ENCODE results near the gene PNMA1.

The PNMA1 gene

DNA sequence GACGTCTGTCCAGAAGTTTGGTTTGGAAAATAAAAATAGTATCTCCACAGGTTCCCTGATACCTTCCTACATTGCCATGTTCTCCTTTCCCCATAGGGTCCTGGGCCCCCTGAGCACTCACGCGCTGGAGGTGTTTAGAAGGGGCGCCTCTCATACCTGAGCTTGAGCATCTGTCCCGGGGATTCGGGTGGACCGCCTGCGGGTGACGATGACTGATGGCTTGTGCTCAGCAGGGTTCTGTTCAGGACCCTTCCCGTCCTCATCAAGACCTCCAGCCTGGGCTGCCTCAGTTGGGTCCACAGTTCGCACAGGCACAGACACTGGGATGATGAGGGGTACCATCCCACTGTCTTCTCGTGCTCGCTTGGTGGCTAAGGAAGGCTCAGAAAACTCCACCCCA is 22.7 kb upstream of the PNMA1 start:
- no peak for DNase-seq

DNA sequence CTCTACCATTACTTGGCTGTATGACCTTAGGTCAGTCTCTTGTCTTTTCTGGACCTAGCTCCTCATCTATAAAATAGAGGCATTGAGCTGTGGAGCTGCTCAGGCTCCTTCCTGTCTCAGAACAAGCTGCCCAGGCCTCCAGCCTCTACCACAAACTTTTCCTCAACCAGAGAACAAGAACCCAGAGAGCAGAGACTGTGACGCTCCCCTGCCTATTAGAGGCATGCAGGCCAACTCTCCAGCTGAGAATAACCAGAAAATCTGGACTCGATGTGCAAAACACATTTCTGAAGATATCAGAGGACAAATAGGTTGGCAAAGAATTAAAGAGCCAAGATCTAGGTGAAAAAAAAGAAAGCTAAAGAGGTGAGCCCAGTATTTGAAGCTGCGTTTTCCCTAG is 17.8 kb upstream of the PNMA1 start:
- DNase-seq = no peak

- no peak for DNase-seq
Measured at GRCh38 chr14:73731111-73731510, 16.9 kb upstream of the PNMA1 start.

DNA sequence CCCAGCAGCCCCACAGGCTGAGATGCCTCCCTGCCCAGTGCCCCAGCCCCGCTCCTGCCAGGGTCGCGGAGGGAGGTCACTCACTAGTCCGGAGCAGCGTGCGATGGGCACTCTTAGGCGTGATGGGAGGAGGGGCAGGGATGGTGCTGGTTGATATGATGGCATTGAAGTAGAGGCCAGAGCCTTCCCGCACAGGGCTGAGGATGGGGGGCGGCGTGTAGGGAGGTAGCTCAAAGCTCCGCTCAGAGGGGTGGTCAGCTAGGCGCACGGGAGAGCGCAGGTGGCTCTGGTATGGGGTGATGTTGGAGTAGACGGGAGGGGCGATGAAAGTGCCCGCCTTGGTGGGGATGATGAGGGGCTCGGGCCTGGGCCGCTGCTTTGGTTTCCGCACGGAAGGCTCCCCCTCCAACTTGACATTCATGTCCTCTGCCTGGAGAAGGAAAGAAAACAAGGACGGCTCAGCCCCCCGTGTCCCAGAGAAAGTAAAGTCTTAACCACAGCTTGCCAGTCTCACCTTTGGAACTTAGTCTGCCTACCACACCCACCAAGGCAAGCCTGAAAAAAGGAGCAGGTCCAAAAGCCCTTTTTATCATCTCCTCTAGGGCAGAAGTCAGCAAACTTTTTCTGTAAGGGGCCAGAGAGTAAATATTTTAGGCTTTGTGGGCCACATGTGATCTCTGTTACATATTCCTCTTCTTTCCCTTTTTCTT is 15.5 kb upstream of the PNMA1 start:
- DNase-seq = no peak

DNA sequence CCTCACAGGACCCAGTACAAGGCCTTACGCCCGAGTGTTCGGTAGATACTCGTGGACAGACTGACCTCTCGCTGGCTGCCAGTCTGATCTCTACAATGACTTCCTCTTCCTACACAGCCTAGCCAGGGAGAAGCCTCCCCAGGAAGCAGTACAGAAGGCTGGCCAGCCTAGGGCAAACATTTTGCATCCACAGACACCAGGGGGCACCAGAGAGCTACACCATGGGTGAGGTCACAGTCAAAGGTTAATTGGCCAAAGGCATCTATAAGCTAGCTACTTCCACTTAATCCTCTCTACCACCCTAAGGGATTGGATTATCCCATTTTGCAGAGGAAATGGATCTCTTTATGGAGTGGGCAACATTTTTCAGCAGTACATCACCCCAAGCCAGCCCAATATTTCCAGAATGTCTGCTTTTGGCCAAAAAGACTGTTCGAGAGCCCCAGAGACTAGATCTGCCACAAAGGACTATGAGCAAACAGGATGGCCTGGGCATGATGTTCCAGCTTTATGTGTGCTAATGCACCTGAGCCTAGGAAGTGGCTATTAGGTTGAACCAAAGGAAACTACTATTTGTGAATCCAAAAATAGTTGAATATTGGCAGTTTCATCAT is 14.6 kb upstream of the PNMA1 start:
- DNase-seq = peak; percentile 98

GRCh38 chr14:73727166-73727565 is 13.0 kb upstream of the PNMA1 start:
- no peak for DNase-seq

DNA sequence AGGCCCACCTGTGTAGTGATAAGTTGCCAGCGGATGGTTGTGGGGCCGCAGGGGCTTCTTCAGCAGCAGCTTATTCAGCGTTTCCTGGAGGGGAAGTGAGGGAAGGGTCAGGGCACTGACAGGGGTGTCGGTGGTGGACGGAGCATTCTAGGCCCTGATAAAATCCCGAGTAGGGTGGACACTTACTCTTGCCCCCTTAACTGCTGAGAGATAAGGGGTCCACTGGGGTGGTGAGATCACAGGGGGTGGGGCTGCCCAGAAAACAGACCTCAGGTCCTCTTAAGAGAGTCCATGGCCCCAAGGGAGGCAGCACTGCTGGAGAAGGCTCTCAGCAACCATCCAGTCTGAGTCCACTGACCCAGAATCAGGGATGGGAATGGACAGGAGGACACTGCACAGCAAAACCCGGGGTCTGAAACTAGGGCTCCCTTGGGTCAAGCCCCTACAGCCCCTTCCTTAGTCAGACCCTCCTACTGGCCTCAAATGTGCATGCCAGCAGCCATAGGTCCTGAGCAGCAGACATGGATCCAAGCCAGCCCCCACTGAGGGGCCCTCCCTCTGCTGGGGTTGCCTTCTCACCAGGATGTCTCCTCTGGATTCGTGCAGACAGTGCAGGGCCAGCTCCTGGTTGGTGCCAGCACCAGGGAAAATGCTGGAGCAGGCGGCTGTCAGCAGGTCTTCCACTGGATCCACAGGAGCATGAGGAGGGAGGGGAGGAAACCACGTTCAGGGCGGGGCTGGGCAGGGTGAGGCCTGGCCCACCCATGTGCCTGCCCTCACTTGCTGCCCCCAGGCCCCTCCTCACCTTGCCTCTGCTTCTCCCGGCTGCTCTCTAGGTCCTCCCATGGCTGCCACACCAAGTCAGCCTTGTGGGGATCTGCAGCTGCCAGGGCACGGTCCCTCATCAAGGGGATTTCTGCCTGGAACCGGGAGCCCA is 12.1 kb upstream of the PNMA1 start:
- DNase-seq = no peak

DNA sequence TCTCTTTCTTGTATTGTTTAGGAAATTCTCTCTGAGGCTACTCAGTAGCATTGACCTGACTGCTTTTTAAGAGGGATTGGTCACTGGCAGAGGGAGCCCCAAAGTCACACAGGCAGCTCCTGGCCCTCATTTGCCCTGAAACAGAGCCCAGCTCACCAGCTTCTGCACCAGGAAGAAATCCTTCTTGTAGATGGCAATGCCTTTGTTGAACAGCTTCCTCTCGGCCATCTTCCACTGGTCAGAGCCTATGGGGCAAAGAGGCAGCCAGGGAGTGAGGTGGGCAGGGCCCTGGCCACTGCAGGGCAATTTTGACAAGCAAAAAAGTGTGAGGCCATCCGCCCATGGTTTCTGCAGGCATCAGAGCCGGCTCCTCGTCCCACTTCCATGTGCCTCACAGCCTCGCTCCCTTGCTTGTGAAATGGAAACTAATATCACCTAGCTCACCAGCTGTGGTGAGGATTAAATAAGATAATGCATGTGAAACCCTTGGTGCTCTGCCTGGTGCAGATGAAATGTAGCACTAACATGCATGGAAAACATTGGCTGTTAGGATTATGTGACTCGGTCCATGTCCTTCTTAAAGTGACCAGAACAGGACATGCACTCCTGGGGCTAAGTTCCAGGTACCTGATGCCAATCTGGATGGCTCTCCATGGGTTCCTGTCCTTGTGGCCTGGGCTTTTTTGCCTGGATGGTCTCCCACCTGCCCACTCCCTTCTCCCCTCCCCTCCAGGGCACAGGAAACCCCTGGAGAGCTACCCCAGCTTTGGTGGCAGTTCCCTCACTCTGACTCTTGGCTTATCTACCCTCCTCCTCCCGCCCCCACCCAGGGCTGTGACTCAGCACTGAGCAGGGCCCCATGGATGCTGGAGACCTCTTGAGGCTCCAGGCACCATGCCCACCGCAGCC is 11.2 kb upstream of the PNMA1 start:
- no peak for DNase-seq

DNA sequence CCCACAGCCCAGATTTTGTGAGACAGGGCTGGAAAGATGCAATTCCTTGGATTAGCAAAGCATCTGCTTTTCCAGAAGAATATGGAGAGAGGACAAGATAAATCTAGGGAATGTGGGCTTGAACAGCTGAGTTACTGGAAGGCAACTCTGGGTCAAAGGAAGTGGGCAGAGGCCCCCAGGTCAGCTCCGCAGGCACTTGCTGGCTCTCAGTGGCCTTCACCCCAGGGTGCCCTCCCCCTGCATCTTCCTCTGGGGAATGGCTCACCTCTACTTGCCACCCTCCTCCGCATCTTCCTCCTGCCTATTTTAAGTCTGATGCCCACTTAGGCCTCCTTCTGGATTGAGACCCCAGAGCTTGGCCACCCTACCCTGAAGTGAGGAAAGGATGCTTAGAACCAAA is 10.5 kb upstream of the PNMA1 start:
- DNase-seq = no peak

- no peak for DNase-seq
Measured at GRCh38 chr14:73723797-73724661, 9.8 kb upstream of the PNMA1 start.

DNA sequence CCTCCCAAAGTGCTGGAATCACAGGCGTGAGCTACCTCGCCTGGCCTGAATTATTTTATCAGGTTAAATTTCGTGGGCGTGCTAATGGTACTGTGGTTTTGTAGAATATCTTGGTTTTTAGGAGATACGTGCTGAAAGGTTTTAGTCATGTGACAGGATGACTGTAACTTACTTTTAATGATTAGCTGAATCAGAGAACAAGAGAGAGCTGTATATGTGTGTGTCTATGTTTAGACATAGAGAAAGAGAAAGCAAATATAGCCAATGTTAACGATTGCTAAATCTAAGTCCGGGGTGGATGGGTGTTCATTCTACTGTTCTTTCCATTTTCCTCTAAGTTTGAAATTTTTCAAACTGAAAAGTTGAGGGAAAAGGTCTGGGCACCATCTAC is 9.2 kb upstream of the PNMA1 start:
- DNase-seq = no peak

DNA sequence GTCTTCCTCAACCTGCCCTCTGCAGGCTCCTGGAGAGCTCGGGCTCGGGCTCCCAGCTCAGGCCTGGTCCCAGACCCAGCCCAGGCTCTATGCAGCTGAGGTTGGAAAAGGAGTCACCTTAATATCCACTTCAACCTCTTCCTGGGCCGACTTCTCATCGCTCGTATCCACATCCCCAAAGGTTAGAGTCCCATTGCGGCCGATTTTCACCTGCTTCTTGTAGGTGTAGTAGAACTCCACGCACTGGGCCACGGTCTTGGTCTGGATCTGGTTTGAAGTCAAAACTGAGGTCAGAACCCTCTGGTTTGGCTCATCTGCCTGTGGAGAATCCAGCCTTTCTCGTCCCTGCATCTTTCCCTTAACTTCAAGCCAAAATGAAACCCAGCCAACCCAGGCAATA is 8.4 kb upstream of the PNMA1 start:
- DNase-seq = no peak

DNA sequence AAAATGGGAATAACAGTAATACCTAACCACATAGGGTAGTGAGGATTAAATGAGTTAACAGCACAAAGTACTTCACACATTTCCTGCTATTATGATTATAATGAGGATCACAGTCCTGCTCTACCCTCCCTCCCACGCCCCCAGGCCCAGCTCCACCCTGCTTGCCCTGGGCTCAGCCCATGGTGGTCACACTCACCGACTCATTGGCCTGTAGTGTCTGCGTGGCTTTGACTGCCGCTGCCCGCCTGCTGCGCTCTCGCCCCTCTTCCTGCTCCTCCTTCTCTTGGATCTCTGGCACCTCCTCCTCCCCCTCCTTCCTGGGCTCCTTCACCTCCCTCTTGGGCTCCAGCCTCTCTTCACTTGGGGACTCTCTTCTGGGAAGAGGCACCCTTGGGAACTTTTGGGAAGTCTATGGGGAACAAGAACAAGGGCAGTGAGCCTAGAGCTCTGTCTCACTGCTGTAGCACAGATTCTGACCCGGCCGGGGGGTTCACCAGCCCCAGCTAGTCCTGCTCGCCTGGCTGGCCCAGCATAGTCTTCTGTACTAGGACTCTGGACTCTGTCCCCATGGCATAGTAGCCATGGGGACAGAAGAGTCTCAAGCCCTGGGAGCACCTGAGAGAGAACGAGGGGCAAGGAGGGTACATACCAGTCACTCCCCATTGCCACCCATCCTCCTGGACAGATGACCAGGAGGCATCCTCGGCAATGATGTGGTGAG is 7.1 kb upstream of the PNMA1 start:
- no peak for DNase-seq

DNA sequence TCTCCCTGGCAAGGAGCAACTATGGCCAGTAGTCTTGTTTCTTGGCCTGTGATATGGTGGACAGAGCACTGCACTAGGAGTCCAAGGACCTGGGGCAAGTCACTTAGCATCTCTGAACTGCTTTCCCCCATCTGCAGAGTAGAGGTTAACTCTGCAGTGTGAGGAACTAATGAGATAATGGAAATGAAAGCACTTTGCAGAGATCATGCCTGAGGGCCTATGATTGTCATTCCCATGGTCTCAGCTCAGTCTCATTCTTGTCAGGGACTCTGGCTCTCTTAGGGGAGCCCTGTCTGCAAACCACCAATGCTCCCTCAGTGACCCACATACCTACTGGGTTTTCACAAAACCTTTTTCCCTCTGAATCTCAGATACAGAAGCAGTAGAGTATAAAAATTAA is 6.5 kb upstream of the PNMA1 start:
- DNase-seq = no peak

DNA sequence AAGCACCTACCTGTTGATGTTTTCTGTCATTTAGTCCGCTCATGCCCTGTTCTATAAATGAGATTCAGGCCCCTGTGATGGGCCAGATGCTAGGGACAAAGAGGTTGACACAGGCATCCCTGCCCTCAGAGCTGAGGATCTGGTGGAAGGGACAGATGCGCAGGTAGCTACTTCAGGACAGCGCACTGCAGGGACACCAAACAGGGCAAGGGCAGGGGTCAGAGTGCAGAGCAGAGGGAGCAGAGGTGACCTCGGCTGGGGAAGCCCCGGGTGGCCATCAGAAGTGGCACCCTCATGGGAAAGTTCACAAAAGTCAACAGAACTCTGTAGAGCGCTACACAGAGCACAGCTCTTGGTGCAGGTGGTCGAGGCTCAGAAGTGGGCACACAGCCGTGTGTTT is 5.6 kb upstream of the PNMA1 start:
- no peak for DNase-seq

- no peak for DNase-seq
Measured at GRCh38 chr14:73719361-73719760, 5.2 kb upstream of the PNMA1 start.

GRCh38 chr14:73718418-73719251 is 4.5 kb upstream of the PNMA1 start:
- no peak for DNase-seq

DNA sequence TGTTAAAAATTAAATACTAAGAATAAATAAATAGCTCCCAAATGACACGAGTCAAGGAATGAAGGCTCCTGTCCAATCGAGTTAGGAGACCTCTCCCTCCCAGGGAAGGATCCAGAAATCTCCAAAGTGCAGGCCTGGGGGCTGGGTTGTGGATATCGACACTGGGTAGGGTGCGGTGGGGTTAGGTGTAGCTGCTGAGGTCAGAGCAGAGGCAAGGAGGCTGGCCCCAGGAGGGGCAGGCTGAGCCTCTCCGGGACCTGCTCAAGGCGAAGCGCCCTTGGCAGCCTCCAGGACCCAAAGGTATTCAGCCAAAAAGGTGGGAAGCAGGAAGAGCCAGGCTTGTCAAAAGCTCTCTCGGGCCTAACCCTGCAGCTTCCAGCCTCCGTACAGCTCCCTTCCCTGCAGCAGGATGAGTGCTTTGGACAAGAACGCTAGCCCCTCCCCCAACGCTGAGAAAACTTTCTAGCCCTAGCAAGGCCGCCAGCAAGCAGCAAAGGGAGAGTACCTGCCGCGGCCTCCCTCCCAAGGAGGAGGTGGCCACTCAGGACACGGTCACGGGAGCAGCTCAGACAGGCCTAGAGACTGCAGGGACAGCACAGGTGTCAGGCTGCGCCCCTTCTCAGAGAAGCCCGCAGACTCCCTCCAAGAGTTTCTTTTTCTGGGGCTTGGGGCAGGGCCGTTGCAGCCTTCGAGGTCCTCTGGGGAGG is 3.7 kb upstream of the PNMA1 start:
- DNase-seq = no peak

DNA sequence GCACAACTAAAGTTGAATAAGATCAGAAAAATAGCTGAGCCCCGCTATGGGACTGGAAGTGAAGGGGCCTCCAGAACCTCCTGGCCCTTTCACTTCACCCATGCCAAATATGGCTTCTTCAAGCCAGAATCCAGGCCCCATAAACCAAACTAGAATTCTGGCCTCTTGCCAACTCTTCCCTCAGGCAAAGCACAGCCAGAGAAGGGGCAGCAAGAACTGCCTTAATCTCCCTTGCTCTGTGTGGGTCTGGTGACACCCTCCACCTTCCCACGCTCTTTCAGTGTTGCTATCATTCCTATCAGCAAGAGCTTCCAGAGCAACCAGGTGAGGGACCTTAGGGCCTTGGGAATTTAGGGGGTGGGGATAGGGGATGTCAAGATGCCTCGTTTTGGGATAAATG is 3.1 kb upstream of the PNMA1 start:
- DNase-seq = no peak

DNA sequence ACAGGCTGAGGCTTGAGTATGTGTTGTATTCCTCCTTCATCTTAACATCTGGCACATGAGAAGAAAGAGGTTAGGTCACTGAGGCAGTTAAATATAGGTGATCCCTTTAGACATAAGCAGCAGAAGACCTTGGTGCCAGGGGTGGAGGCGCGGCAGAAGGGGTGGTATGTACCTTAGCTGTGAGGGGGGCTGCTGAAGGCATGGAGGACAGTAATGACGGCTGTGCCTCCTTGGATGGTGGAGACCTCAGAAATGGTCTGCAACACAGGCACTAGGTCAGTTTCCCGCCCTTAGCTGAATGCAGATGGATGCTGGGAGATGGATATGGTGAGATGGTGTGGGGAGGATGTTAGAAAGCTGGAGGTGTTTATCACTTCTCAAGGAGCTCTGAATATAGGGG is 1.5 kb upstream of the PNMA1 start:
- DNase-seq = no peak
